Keratinocyte (primary cell): ENCODE data around the gene LIG1.

Experiments
- CTCF ChIP-seq, 3 experiments: IDR thresholded peaks in 1 of 3; conservative IDR thresholded peaks in 1 of 3; optimal IDR thresholded peaks in 1 of 3; 2 replicates in 2 of 3; 3 replicates in 1 of 3; pipeline versions ENCODE3 to v1.5.1; 2011; ENCODE audit warnings: low read length in 3 of 3, mild to moderate bottlenecking in 3 of 3, moderate library complexity in 2 of 3, control low read depth in 1 of 3, inconsistent platforms in 1 of 3; ENCODE audit not compliant: insufficient read depth in 2 of 3; ENCODE audit errors: extremely low read depth in 1 of 3
- EZH2 ChIP-seq: IDR thresholded peaks from one replicate; pipeline ENCODE4 v1.6.1; 2012; ENCODE audit warnings: inconsistent platforms, mild to moderate bottlenecking, low read length, moderate library complexity

DNA sequence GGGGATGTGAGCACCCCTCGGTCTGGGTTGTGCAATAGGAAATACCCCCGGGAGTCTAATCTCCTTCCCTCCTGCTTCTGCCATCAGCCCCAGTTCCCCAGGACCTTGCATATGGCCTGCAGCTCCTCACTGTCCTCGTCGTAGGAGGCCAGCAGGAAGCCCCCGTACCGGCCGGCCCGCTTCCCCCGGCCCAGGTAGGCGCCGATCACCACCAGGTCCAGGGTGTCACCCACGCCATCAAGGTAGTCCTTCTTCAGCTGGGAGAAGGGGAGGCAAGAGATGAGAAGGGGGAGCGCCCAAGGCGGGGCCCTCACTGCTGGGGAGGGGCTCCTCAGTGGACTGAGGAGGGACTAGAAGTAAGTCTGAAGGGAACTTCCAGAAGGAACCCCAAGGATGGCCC is 49.1 kb downstream of the LIG1 start:
- TF ChIP-seq CTCF (optimal IDR thresholded peaks at IDR 0.05 in 1 of 3, IDR thresholded peaks at IDR 0.05 in 1 of 3, conservative IDR thresholded peaks at IDR 0.05 in 1 of 3; ENCODE audit: extremely low read depth in 1 of 3, insufficient read depth in 2 of 3, low read length in 3 of 3) (no peak), EZH2 (no peak)
